ENCODE measurements around the gene TUBA1C.

- no peak for TF ChIP-seq SMC3 (IDR thresholded peaks at IDR 0.05; ENCODE audit: low read depth, low read length)
- TF ChIP-seq NFIC (IDR thresholded peaks at IDR 0.05; ENCODE audit: borderline replicate concordance): no peak
- no peak for TF ChIP-seq SIN3A (IDR thresholded peaks at IDR 0.05; ENCODE audit: borderline replicate concordance, low read depth, low read length)
- no peak for TF ChIP-seq CTCF (IDR thresholded peaks at IDR 0.05)
These were observed 32.8 kb upstream of the TUBA1C start for GRCh38 chr12:49231878-49232655.

Measured in SK-N-SH (cell line).